ENCODE data around the gene MYBPC2.

Gene MYBPC2

GRCh38 chr19:50449236-50449899 lies 16.7 kb downstream of the MYBPC2 start:
- no peak overlapping the region for H3K4me3 ChIP-seq (ENCODE audit: low read depth, low read length)
- H3K27ac ChIP-seq (ENCODE audit: low read depth, low read length), result no peak overlapping the region
- no peak overlapping the region for H3K9ac ChIP-seq (ENCODE audit: low read length)
- H3K36me3 ChIP-seq (ENCODE audit: control insufficient read depth, insufficient read depth, low read length), result no peaks in the 10 kb centered on the region
- peaks cover 6% of the 10 kb centered on the region; the same call in 1 of the 2 replicates for H3K9me3 ChIP-seq (ENCODE audit: control insufficient read depth, insufficient read depth, low read depth, low read length)
- 0 out of 2 replicates have a peak, but pooled peaks cover 2% of the 10 kb centered on the region for H3K4me1 ChIP-seq (ENCODE audit: control insufficient read depth, insufficient read depth, low read length)
- no peaks in the 10 kb centered on the region; the same call in 1 of the 2 replicates for H3K27me3 ChIP-seq (ENCODE audit: control insufficient read depth, insufficient read depth, low read length)

GRCh38 chr19:50450369-50451222 lies 17.9 kb downstream of the MYBPC2 start:
- peaks cover 6% of the 10 kb centered on the region; the same call in 1 of the 2 replicates for H3K9me3 ChIP-seq (ENCODE audit: control insufficient read depth, insufficient read depth, low read depth, low read length)
- H3K4me3 ChIP-seq (ENCODE audit: low read depth, low read length), result no peak overlapping the region
- H3K36me3 ChIP-seq (ENCODE audit: control insufficient read depth, insufficient read depth, low read length), result no peaks in the 10 kb centered on the region
- H3K4me1 ChIP-seq (ENCODE audit: control insufficient read depth, insufficient read depth, low read length), result 0 out of 2 replicates have a peak, but pooled peaks cover 2% of the 10 kb centered on the region
- H3K9ac ChIP-seq (ENCODE audit: low read length), result no peak overlapping the region
- 0 out of 2 replicates have a peak, but pooled peaks cover 2% of the 10 kb centered on the region for H3K27me3 ChIP-seq (ENCODE audit: control insufficient read depth, insufficient read depth, low read length)
- H3K27ac ChIP-seq (ENCODE audit: low read depth, low read length), result no peak overlapping the region

GRCh38 chr19:50451223-50451534 lies 18.5 kb downstream of the MYBPC2 start:
- H3K9ac ChIP-seq (ENCODE audit: low read length), result no peak overlapping the region
- no peak overlapping the region for H3K4me3 ChIP-seq (ENCODE audit: low read depth, low read length)
- H3K36me3 ChIP-seq (ENCODE audit: control insufficient read depth, insufficient read depth, low read length), result no peaks in the 10 kb centered on the region
- H3K27ac ChIP-seq (ENCODE audit: low read depth, low read length), result no peak overlapping the region
- 0 out of 2 replicates have a peak, but pooled peaks cover 2% of the 10 kb centered on the region for H3K27me3 ChIP-seq (ENCODE audit: control insufficient read depth, insufficient read depth, low read length)
- 0 out of 2 replicates have a peak, but pooled peaks cover 2% of the 10 kb centered on the region for H3K4me1 ChIP-seq (ENCODE audit: control insufficient read depth, insufficient read depth, low read length)
- peaks cover 6% of the 10 kb centered on the region; the same call in 1 of the 2 replicates for H3K9me3 ChIP-seq (ENCODE audit: control insufficient read depth, insufficient read depth, low read depth, low read length)

- Histone ChIP-seq H3K4me1 (ENCODE audit: control insufficient read depth, insufficient read depth, low read length) (0 out of 2 replicates have a peak, but pooled peaks cover 2% of the 10 kb centered on the region), H3K27ac (ENCODE audit: low read depth, low read length) (no peak overlapping the region), H3K4me3 (ENCODE audit: low read depth, low read length) (no peak overlapping the region), H3K9ac (ENCODE audit: low read length) (no peak overlapping the region), H3K27me3 (ENCODE audit: control insufficient read depth, insufficient read depth, low read length) (peaks cover 2% of the 10 kb centered on the region; the same call in 1 of the 2 replicates), H3K9me3 (ENCODE audit: control insufficient read depth, insufficient read depth, low read depth, low read length) (peaks cover 1% of the 10 kb centered on the region; the same call in 1 of the 2 replicates), H3K36me3 (ENCODE audit: control insufficient read depth, insufficient read depth, low read length) (no peaks in the 10 kb centered on the region)
Measured at GRCh38 chr19:50453243-50453642, 20.6 kb downstream of the MYBPC2 start.

- no peak overlapping the region for H3K27ac ChIP-seq (ENCODE audit: low read depth, low read length)
- H3K9me3 ChIP-seq (ENCODE audit: control insufficient read depth, insufficient read depth, low read depth, low read length), result no peaks in the 10 kb centered on the region
- H3K9ac ChIP-seq (ENCODE audit: low read length), result no peak overlapping the region
- H3K36me3 ChIP-seq (ENCODE audit: control insufficient read depth, insufficient read depth, low read length), result no peaks in the 10 kb centered on the region
- H3K4me3 ChIP-seq (ENCODE audit: low read depth, low read length), result no peak overlapping the region
- H3K4me1 ChIP-seq (ENCODE audit: control insufficient read depth, insufficient read depth, low read length), result 0 out of 2 replicates have a peak, but pooled peaks cover 2% of the 10 kb centered on the region
- peaks cover 2% of the 10 kb centered on the region; the same call in 1 of the 2 replicates for H3K27me3 ChIP-seq (ENCODE audit: control insufficient read depth, insufficient read depth, low read length)
Measured at GRCh38 chr19:50455992-50456391, 23.3 kb downstream of the MYBPC2 start.

GRCh38 chr19:50457300-50457699 lies 24.6 kb downstream of the MYBPC2 start:
- no peak overlapping the region for H3K4me3 ChIP-seq (ENCODE audit: low read depth, low read length)
- H3K4me1 ChIP-seq (ENCODE audit: control insufficient read depth, insufficient read depth, low read length), result no peaks in the 10 kb centered on the region
- no peak overlapping the region for H3K9ac ChIP-seq (ENCODE audit: low read length)
- H3K27me3 ChIP-seq (ENCODE audit: control insufficient read depth, insufficient read depth, low read length), result peaks cover 2% of the 10 kb centered on the region; the same call in 1 of the 2 replicates
- no peaks in the 10 kb centered on the region for H3K9me3 ChIP-seq (ENCODE audit: control insufficient read depth, insufficient read depth, low read depth, low read length)
- H3K27ac ChIP-seq (ENCODE audit: low read depth, low read length), result no peak overlapping the region
- H3K36me3 ChIP-seq (ENCODE audit: control insufficient read depth, insufficient read depth, low read length), result no peaks in the 10 kb centered on the region

- H3K27ac ChIP-seq (ENCODE audit: low read depth, low read length), result no peak overlapping the region
- H3K9ac ChIP-seq (ENCODE audit: low read length), result no peak overlapping the region
- no peak overlapping the region for H3K4me3 ChIP-seq (ENCODE audit: low read depth, low read length)
- peaks cover 2% of the 10 kb centered on the region; the same call in 1 of the 2 replicates for H3K27me3 ChIP-seq (ENCODE audit: control insufficient read depth, insufficient read depth, low read length)
- no peaks in the 10 kb centered on the region for H3K4me1 ChIP-seq (ENCODE audit: control insufficient read depth, insufficient read depth, low read length)
- no peaks in the 10 kb centered on the region for H3K36me3 ChIP-seq (ENCODE audit: control insufficient read depth, insufficient read depth, low read length)
- no peaks in the 10 kb centered on the region for H3K9me3 ChIP-seq (ENCODE audit: control insufficient read depth, insufficient read depth, low read depth, low read length)
Measured at GRCh38 chr19:50458396-50459066, 25.8 kb downstream of the MYBPC2 start.

GRCh38 chr19:50459067-50459456 lies 26.4 kb downstream of the MYBPC2 start:
- Histone ChIP-seq H3K36me3 (ENCODE audit: control insufficient read depth, insufficient read depth, low read length) (no peaks in the 10 kb centered on the region), H3K4me1 (ENCODE audit: control insufficient read depth, insufficient read depth, low read length) (no peaks in the 10 kb centered on the region), H3K27ac (ENCODE audit: low read depth, low read length) (no peak overlapping the region), H3K9ac (ENCODE audit: low read length) (no peak overlapping the region), H3K9me3 (ENCODE audit: control insufficient read depth, insufficient read depth, low read depth, low read length) (no peaks in the 10 kb centered on the region), H3K27me3 (ENCODE audit: control insufficient read depth, insufficient read depth, low read length) (peaks cover 2% of the 10 kb centered on the region; the same call in 1 of the 2 replicates), H3K4me3 (ENCODE audit: low read depth, low read length) (no peak overlapping the region)

- H3K27ac ChIP-seq (ENCODE audit: low read depth, low read length), result no peak overlapping the region
- H3K9me3 ChIP-seq (ENCODE audit: control insufficient read depth, insufficient read depth, low read depth, low read length), result no peaks in the 10 kb centered on the region
- H3K4me1 ChIP-seq (ENCODE audit: control insufficient read depth, insufficient read depth, low read length), result no peaks in the 10 kb centered on the region
- H3K9ac ChIP-seq (ENCODE audit: low read length), result no peak overlapping the region
- no peaks in the 10 kb centered on the region for H3K36me3 ChIP-seq (ENCODE audit: control insufficient read depth, insufficient read depth, low read length)
- no peak overlapping the region for H3K4me3 ChIP-seq (ENCODE audit: low read depth, low read length)
- H3K27me3 ChIP-seq (ENCODE audit: control insufficient read depth, insufficient read depth, low read length), result peaks cover 2% of the 10 kb centered on the region; the same call in 1 of the 2 replicates
Measured at GRCh38 chr19:50459638-50460037, 26.9 kb downstream of the MYBPC2 start.

- no peaks in the 10 kb centered on the region; the same call in 1 of the 2 replicates for H3K27me3 ChIP-seq (ENCODE audit: control insufficient read depth, insufficient read depth, low read length)
- H3K27ac ChIP-seq (ENCODE audit: low read depth, low read length), result no peak overlapping the region
- no peaks in the 10 kb centered on the region for H3K9me3 ChIP-seq (ENCODE audit: control insufficient read depth, insufficient read depth, low read depth, low read length)
- no peak overlapping the region for H3K4me3 ChIP-seq (ENCODE audit: low read depth, low read length)
- H3K4me1 ChIP-seq (ENCODE audit: control insufficient read depth, insufficient read depth, low read length), result no peaks in the 10 kb centered on the region
- H3K9ac ChIP-seq (ENCODE audit: low read length), result no peak overlapping the region
- no peaks in the 10 kb centered on the region for H3K36me3 ChIP-seq (ENCODE audit: control insufficient read depth, insufficient read depth, low read length)
Measured at GRCh38 chr19:50460161-50460765, 27.6 kb downstream of the MYBPC2 start.
